K562 (cell line): Measurements from ENCODE around the gene BNIPL.

Experiments
- CHCHD3 ChIP-seq: fragments of 250-450 bp; sonication (Bioruptor Pico); IDR thresholded peaks from 2 replicates; pipeline ENCODE4 v2.1.2; 2022; ENCODE audit warnings: mild to moderate bottlenecking
- KAT2B ChIP-seq: IDR thresholded peaks from one replicate; pipeline ENCODE4 v1.6.1; 2012; ENCODE audit warnings: low read depth, mild to moderate bottlenecking, control low read depth, inconsistent platforms, low read length, moderate library complexity
- MEF2D ChIP-seq: conservative IDR thresholded peaks from 2 replicates; pipeline ENCODE4 v1.6.1; 2016; ENCODE audit warnings: low read depth, missing genetic modification characterization, missing compliant biosample characterization
- NFIX ChIP-seq: fragments of 250-450 bp; sonication (Bioruptor Pico); IDR thresholded peaks from 2 replicates; pipeline ENCODE4 v1.4.0; 2020; ENCODE audit warnings: low read depth, mild to moderate bottlenecking, moderate library complexity
- NFYB ChIP-seq: IDR thresholded peaks from 2 replicates; pipeline ENCODE4 v1.6.1; 2011; ENCODE audit warnings: mild to moderate bottlenecking, moderate library complexity; ENCODE audit not compliant: insufficient read length; ENCODE audit errors: extremely low read depth
- PREB ChIP-seq: sonication (generic); formaldehyde crosslinking; IDR thresholded peaks from 2 replicates; pipeline ENCODE4 v1.8.1; 2023; ENCODE audit warnings: mild to moderate bottlenecking, missing genetic modification reagents
- SREBF2 ChIP-seq: sonication (generic); formaldehyde crosslinking; IDR thresholded peaks from 2 replicates; pipeline ENCODE4 v1.4.0; 2020; ENCODE audit warnings: mild to moderate bottlenecking, missing genetic modification reagents
- TAF1 ChIP-seq: IDR thresholded peaks from 2 replicates; pipeline ENCODE4 v1.6.1; 2011; ENCODE audit warnings: mild to moderate bottlenecking, low read length, moderate library complexity; ENCODE audit not compliant: insufficient read depth, control insufficient read depth, severe bottlenecking; ENCODE audit errors: extremely low read depth
- THAP7 ChIP-seq: fragments of 250-450 bp; sonication (Bioruptor Pico); IDR thresholded peaks from 2 replicates; pipeline ENCODE4 v1.5.0; 2021
- ZBTB1 ChIP-seq: sonication (generic); formaldehyde crosslinking; IDR thresholded peaks from 2 replicates; pipeline ENCODE4 v1.8.1; 2023; ENCODE audit warnings: missing genetic modification reagents, low read depth, mild to moderate bottlenecking, borderline replicate concordance
- TF ChIP-seq, protein P1 (sequence below), 3 experiments: IDR thresholded peaks in 2 of 3; conservative IDR thresholded peaks in 1 of 3; 2 replicates each; pipeline ENCODE4 v1.5.1; 2011 to 2012; ENCODE audit warnings: low read length in 3 of 3, mild to moderate bottlenecking in 3 of 3, control low read depth in 2 of 3, improper control_type of control experiment in 1 of 3, inconsistent platforms in 1 of 3, low read depth in 1 of 3, mixed read lengths in 1 of 3, moderate library complexity in 1 of 3; ENCODE audit not compliant: insufficient read depth in 2 of 3
- TF ChIP-seq, protein P2 (sequence below): fragments of 450-650 bp; IDR thresholded peaks from 2 replicates; pipeline ENCODE4 v1.6.1; 2018; ENCODE audit warnings: mild to moderate bottlenecking, low read depth; ENCODE audit not compliant: partially characterized antibody

DNA sequence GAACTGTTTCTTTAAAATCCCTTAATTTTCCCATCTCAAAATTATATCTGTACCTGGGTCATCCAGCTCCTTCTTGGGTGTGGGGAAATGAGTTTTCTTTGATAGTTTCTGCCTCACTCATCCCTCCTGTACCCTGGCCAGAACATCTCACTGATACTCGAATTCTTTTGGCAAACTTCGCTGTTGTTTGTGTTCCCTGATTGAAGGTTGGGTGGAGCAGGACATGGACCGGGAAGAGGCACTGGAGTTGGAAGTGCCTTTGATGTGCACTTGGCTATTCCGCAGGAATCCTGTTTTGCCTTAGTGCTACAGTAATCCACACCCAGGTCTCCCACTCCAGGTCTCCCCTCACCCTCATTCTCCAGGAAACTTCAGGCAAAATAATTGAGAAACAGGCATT, 40.9 kb upstream of the BNIPL start:
- no peak for TF ChIP-seq ZBTB1 (CRISPR knock-in tag)
- TF ChIP-seq TAF1, result no peak
- no peak for TF ChIP-seq THAP7 (CRISPR knock-in tag)
- no peak for TF ChIP-seq KAT2B
- no peak for TF ChIP-seq SREBF2 (CRISPR knock-in tag)
- TF ChIP-seq NFIX, result no peak
- TF ChIP-seq PREB (CRISPR knock-in tag), result no peak
- TF ChIP-seq, protein P1, sequence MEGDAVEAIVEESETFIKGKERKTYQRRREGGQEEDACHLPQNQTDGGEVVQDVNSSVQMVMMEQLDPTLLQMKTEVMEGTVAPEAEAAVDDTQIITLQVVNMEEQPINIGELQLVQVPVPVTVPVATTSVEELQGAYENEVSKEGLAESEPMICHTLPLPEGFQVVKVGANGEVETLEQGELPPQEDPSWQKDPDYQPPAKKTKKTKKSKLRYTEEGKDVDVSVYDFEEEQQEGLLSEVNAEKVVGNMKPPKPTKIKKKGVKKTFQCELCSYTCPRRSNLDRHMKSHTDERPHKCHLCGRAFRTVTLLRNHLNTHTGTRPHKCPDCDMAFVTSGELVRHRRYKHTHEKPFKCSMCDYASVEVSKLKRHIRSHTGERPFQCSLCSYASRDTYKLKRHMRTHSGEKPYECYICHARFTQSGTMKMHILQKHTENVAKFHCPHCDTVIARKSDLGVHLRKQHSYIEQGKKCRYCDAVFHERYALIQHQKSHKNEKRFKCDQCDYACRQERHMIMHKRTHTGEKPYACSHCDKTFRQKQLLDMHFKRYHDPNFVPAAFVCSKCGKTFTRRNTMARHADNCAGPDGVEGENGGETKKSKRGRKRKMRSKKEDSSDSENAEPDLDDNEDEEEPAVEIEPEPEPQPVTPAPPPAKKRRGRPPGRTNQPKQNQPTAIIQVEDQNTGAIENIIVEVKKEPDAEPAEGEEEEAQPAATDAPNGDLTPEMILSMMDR (IDR thresholded peaks at IDR 0.05 in 2 of 3, conservative IDR thresholded peaks at IDR 0.05 in 1 of 3; ENCODE audit: insufficient read depth in 2 of 3, low read depth in 1 of 3, low read length in 3 of 3), result no peak
- no peak for TF ChIP-seq CHCHD3
- no peak for TF ChIP-seq MEF2D
- no peak for TF ChIP-seq NFYB
- TF ChIP-seq, protein P2, sequence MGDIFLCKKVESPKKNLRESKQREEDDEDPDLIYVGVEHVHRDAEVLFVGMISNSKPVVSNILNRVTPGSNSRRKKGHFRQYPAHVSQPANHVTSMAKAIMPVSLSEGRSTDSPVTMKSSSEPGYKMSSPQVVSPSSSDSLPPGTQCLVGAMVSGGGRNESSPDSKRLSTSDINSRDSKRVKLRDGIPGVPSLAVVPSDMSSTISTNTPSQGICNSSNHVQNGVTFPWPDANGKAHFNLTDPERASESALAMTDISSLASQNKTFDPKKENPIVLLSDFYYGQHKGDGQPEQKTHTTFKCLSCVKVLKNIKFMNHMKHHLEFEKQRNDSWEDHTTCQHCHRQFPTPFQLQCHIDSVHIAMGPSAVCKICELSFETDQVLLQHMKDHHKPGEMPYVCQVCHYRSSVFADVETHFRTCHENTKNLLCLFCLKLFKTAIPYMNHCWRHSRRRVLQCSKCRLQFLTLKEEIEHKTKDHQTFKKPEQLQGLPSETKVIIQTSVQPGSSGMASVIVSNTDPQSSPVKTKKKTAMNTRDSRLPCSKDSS, result no peak
